HEK293T (cell line): ENCODE measurements around the gene EPS8.

ENCODE experiments used
- CTCF ChIA-PET: fragments of 350-600 bp; formaldehyde crosslinking; extraction: SDS; loops from one replicate; lab custom pipeline; 2021; ENCODE audit warnings: antibody characterized with exemption, inconsistent platforms; lab: Yijun Ruan, JAX
- POLR2A ChIA-PET: fragments of 350-600 bp; formaldehyde crosslinking; extraction: SDS; loops from one replicate; lab custom pipeline; 2020; ENCODE audit warnings: antibody characterized with exemption, inconsistent platforms; lab: Yijun Ruan, JAX
- DNase-seq: peaks from one replicate; pipeline ENCODE4 v3.0.0; 2012; ENCODE audit warnings: mixed read lengths; ENCODE audit errors: extremely low spot score
- ARNT ChIP-seq: fragments of 450-650 bp; IDR thresholded peaks from 2 replicates; pipeline ENCODE4 v1.6.1; 2017; ENCODE audit warnings: mild to moderate bottlenecking
- BHLHE40 ChIP-seq: fragments of 450-650 bp; IDR thresholded peaks from 2 replicates; pipeline ENCODE4 v1.6.1; 2016; ENCODE audit warnings: mild to moderate bottlenecking, moderate library complexity, borderline replicate concordance
- CTBP1 ChIP-seq: fragments of 450-650 bp; IDR thresholded peaks from 2 replicates; pipeline ENCODE4 v1.6.1; 2016; ENCODE audit warnings: borderline replicate concordance
- ELF4 ChIP-seq: fragments of 450-650 bp; IDR thresholded peaks from 2 replicates; pipeline ENCODE4 v1.6.1; 2017; ENCODE audit warnings: antibody characterized with exemption
- FOXA1 ChIP-seq: fragments of 450-650 bp; IDR thresholded peaks from 2 replicates; pipeline ENCODE4 v1.6.1; 2016; ENCODE audit warnings: mild to moderate bottlenecking
- FOXK2 ChIP-seq: fragments of 450-650 bp; IDR thresholded peaks from 2 replicates; pipeline ENCODE4 v1.6.1; 2016; ENCODE audit warnings: mild to moderate bottlenecking
- FOXM1 ChIP-seq: fragments of 450-650 bp; IDR thresholded peaks from 2 replicates; pipeline ENCODE4 v1.6.1; 2017; ENCODE audit warnings: mild to moderate bottlenecking, borderline replicate concordance
- HDGF ChIP-seq: fragments of 450-650 bp; IDR thresholded peaks from 2 replicates; pipeline ENCODE4 v1.6.1; 2017; ENCODE audit warnings: antibody characterized with exemption, borderline replicate concordance
- L3MBTL2 ChIP-seq: fragments of 450-650 bp; conservative IDR thresholded peaks from 2 replicates; pipeline ENCODE4 v1.6.1; 2016; ENCODE audit warnings: mild to moderate bottlenecking
- LEF1 ChIP-seq: fragments of 450-650 bp; IDR thresholded peaks from 2 replicates; pipeline ENCODE4 v1.6.1; 2017; ENCODE audit warnings: mild to moderate bottlenecking, borderline replicate concordance
- NFRKB ChIP-seq: fragments of 450-650 bp; IDR thresholded peaks from 2 replicates; pipeline ENCODE4 v1.6.1; 2016; ENCODE audit warnings: mild to moderate bottlenecking, moderate library complexity
- SP1 ChIP-seq: fragments of 450-650 bp; IDR thresholded peaks from 2 replicates; pipeline ENCODE4 v1.6.1; 2017
- SUZ12 ChIP-seq: fragments of 450-650 bp; IDR thresholded peaks from 2 replicates; pipeline ENCODE4 v1.6.1; 2016; ENCODE audit warnings: mild to moderate bottlenecking
- TARDBP ChIP-seq: fragments of 450-650 bp; IDR thresholded peaks from 2 replicates; pipeline ENCODE4 v1.6.1; 2016
- ZNF384 ChIP-seq: fragments of 450-650 bp; IDR thresholded peaks from 2 replicates; pipeline ENCODE4 v1.6.1; 2016
- TF ChIP-seq, protein P1 (sequence below): fragments of 450-650 bp; IDR thresholded peaks from 2 replicates; pipeline ENCODE4 v1.6.1; 2016

The EPS8 gene

DNA sequence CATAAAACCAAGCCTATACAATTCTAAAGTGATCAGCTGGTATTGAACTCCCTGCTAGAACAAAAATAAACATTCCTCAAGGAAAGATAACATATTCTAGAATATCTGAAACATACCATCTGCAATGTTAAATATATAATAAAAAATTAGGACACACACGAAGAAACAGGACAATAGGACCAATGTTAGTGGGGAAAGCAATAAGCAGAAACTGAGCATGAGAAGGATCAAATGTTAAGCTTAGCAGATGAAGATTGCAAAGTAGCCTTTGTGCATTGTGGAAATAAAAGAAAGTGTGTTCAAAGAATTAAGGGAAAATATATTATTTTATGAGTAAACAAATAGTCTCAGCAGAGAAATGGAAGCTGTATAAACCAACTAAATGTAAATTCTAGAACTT, 180.8 kb downstream of the EPS8 start:
- CTCF ChIA-PET, result interaction anchor here (1.1 kb wide), 1 partner anchor 23 kb away, joined by 3 read pairs; no protein-coding TSS in a partner anchor
- DNase-seq, result no peak
- no peak for TF ChIP-seq FOXA1
- TF ChIP-seq ARNT, result no peak
- no peak for TF ChIP-seq HDGF
- no peak for TF ChIP-seq SUZ12
- no peak for TF ChIP-seq FOXM1
- TF ChIP-seq L3MBTL2, result no peak
- TF ChIP-seq SP1, result no peak
- TF ChIP-seq TARDBP, result no peak
- TF ChIP-seq CTBP1, result no peak
- POLR2A ChIA-PET, result no interaction called here

GRCh38 chr12:15605881-15606590, 183.2 kb downstream of the EPS8 start:
- DNase-seq, result no peak
- POLR2A ChIA-PET, result no interaction called here
- no peak for TF ChIP-seq L3MBTL2
- no peak for TF ChIP-seq FOXA1
- no peak for TF ChIP-seq LEF1
- TF ChIP-seq SP1, result no peak
- TF ChIP-seq ARNT, result no peak
- no peak for TF ChIP-seq ZNF384
- TF ChIP-seq HDGF, result no peak
- TF ChIP-seq FOXK2, result no peak
- TF ChIP-seq BHLHE40, result no peak
- TF ChIP-seq SUZ12, result no peak
- TF ChIP-seq, protein P1, sequence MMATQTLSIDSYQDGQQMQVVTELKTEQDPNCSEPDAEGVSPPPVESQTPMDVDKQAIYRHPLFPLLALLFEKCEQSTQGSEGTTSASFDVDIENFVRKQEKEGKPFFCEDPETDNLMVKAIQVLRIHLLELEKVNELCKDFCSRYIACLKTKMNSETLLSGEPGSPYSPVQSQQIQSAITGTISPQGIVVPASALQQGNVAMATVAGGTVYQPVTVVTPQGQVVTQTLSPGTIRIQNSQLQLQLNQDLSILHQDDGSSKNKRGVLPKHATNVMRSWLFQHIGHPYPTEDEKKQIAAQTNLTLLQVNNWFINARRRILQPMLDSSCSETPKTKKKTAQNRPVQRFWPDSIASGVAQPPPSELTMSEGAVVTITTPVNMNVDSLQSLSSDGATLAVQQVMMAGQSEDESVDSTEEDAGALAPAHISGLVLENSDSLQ, result no peak
- no peak for TF ChIP-seq CTBP1
- TF ChIP-seq FOXM1, result no peak
- TF ChIP-seq ELF4, result no peak
- TF ChIP-seq NFRKB, result no peak
- no peak for TF ChIP-seq TARDBP
- CTCF ChIA-PET, result no interaction called here

DNA sequence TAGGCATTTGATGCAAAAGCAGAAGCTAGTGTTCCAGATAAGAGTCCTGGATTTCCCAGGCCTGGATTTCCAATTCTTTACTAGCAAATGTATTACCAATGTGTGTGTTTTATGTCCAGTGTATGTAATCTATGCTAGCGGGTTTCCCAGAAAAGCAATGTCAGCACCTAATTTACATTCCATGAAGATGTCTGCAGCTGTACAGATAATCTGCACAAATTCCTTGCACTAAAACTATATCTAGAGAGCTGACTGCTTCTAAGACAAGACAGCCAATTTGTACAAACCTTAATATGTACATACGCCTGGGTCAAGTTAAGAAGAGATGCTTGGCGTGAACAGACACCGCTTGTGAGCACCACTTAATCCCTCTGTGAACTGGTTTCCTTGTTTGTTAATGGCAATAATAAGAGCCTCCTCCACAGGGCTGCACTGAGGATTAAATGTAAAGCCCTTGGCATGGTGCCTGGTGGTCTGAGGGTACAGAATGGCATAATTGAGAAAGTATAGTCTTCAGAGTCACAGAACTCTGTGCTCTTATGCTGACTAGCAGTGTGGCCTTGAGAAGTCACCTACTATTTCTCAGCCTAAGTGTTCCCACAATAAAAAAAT, 185.6 kb downstream of the EPS8 start:
- CTCF ChIA-PET, result interaction anchor here (0.6 to 0.9 kb wide), 2 partner anchors 19 to 415 kb away, joined by 3 to 4 read pairs; no protein-coding TSS in a partner anchor
- POLR2A ChIA-PET, result no interaction called here
- TF ChIP-seq SP1 (no peak), BHLHE40 (no peak)
- DNase-seq, result no peak

DNA sequence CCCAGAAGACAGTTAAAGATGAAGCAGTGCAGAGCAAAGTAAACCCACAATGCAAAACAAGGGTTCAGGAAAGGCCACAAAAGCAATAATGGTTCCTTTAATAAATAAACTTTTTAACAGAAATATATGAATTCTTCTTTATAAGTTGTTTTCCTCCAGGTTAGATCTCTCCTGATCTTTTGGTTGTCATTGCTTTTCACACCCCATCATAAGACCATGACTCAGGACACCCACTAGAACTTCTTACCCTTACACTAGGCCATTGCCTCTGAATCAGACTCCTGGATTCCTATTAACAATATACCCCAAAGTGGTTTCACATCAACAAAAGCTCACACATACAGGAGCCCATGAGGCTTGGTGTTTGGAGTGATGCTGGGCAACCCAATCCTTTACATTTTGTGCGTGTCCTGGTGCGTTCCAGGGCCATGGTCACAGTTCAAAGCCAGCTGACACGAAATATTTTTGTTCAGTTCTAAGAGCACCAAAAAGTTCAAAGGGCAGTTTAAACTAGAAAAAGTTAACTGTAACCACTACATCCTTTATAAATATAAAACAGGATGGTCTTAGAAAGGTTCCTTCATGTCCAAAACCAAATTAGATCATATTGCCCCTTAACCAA, 187.0 kb downstream of the EPS8 start:
- POLR2A ChIA-PET, result no interaction called here
- TF ChIP-seq HDGF, result no peak
- no peak for TF ChIP-seq ELF4
- no peak for TF ChIP-seq NFRKB
- TF ChIP-seq ARNT, result no peak
- TF ChIP-seq LEF1, result no peak
- no peak for TF ChIP-seq FOXM1
- no peak for TF ChIP-seq BHLHE40
- TF ChIP-seq CTBP1, result no peak
- no peak for TF ChIP-seq FOXA1
- TF ChIP-seq L3MBTL2, result no peak
- TF ChIP-seq, protein P1, result no peak
- TF ChIP-seq ZNF384, result no peak
- no peak for TF ChIP-seq SP1
- TF ChIP-seq SUZ12, result no peak
- DNase-seq, result no peak
- CTCF ChIA-PET, result no interaction called here

DNA sequence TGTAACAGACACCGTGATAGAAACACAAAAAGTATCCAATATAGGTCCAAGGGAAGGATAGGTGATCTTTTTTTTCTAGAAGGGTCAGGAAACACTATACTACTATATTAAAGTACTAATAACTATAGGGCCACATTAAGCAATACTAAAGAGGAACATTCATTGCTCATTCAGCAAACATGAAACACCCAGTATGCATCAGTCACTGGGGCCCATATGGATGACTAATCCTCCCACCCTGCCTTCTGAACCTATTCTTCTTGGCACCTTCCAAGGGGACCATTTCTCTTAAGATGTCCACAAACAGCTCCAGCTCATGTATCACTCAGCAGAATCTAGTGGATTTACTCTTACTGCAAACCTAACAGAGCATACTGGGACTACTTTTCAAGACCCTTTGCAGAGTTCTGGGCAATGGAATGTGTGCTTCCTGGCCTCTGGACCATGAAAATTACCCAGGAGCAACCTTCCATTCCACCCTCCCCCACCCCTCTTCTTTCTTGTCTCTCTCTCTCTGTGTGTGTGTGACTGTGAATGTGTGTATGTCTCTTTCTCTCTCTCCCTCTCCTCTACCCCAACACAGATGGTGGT, 187.9 kb downstream of the EPS8 start:
- ChIA-PET POLR2A (no interaction called here), CTCF (no interaction called here)
- TF ChIP-seq HDGF, result no peak
- TF ChIP-seq CTBP1, result no peak
- TF ChIP-seq SUZ12, result no peak
- no peak for TF ChIP-seq BHLHE40
- no peak for TF ChIP-seq FOXA1
- TF ChIP-seq ARNT, result no peak
- no peak for TF ChIP-seq NFRKB
- TF ChIP-seq, protein P1, result no peak
- no peak for TF ChIP-seq ZNF384
- no peak for TF ChIP-seq FOXK2
- TF ChIP-seq L3MBTL2, result no peak
- no peak for TF ChIP-seq ELF4
- TF ChIP-seq TARDBP, result no peak
- TF ChIP-seq FOXM1, result no peak
- no peak for DNase-seq
